Activated CD8-positive, alpha-beta memory T cell treated with anti-CD3 and anti-CD28 coated beads, Interleukin-2, amount 50 U/mL, for 48 hours (primary cell): ENCODE results near the gene CILP.
"Not testable (repeated sequence)": the region's sequence is repeated elsewhere in the genome, so short reads cannot be mapped to it uniquely, and the experiment has no call there.

Experiments used
- DNase-seq: peaks from one replicate; pipeline ENCODE4 v3.0.0-alpha.2; 2020

Gene CILP

GRCh38 chr15:65189102-65189740, 22.1 kb downstream of the CILP start:
- peak; percentile 50 for DNase-seq

GRCh38 chr15:65188472-65188871, 22.8 kb downstream of the CILP start:
- peak; percentile 32 for DNase-seq

GRCh38 chr15:65184868-65185717, 26.2 kb downstream of the CILP start, which contains the start of gene CLPX:
CLPX (minus strand) TSS chr15:65185342; CDS start chr15:65185153, 189 bp downstream.
- DNase-seq: peak; percentile 92

GRCh38 chr15:65184305-65184867, 26.9 kb downstream of the CILP start:
- peak; percentile 77 for DNase-seq

GRCh38 chr15:65183865-65184159, 27.5 kb downstream of the CILP start:
- no peak for DNase-seq

GRCh38 chr15:65182538-65182937, 28.7 kb downstream of the CILP start:
- DNase-seq: no peak

- DNase-seq: not testable (repeated sequence)
Measured at GRCh38 chr15:65181582-65182353, 29.5 kb downstream of the CILP start.

- no peak for DNase-seq
Measured at GRCh38 chr15:65180167-65180566, 31.1 kb downstream of the CILP start.

GRCh38 chr15:65177901-65178300, 33.4 kb downstream of the CILP start:
- DNase-seq: no peak

GRCh38 chr15:65176056-65176455, 35.2 kb downstream of the CILP start:
- DNase-seq: no peak

- DNase-seq: no peak
Measured at GRCh38 chr15:65175511-65175910, 35.8 kb downstream of the CILP start.

GRCh38 chr15:65174509-65174908, 36.8 kb downstream of the CILP start:
- DNase-seq: no peak

- no peak for DNase-seq
Measured at GRCh38 chr15:65172531-65172930, 38.7 kb downstream of the CILP start.

GRCh38 chr15:65171428-65171827, 39.8 kb downstream of the CILP start:
- DNase-seq: no peak

- no peak for DNase-seq
Measured at GRCh38 chr15:65165875-65166274, 45.4 kb downstream of the CILP start.

GRCh38 chr15:65164139-65164538, 47.1 kb downstream of the CILP start:
- no peak for DNase-seq

- DNase-seq: no peak
Measured at GRCh38 chr15:65163041-65163440, 48.2 kb downstream of the CILP start.

GRCh38 chr15:65156692-65157091, 54.6 kb downstream of the CILP start:
- DNase-seq: no peak

- DNase-seq: no peak
Measured at GRCh38 chr15:65154720-65155119, 56.6 kb downstream of the CILP start.

GRCh38 chr15:65147902-65148301, 63.4 kb downstream of the CILP start:
- DNase-seq: no peak

GRCh38 chr15:65146438-65146837, 64.8 kb downstream of the CILP start:
- DNase-seq: no peak
